Hepatocyte (in vitro differentiated cells): ENCODE results near the gene DVL2.

Experiments
- EZH2 ChIP-seq: fragments of 200-600 bp; sonication (generic); IDR thresholded peaks from 2 replicates; pipeline ENCODE4 v1.6.1; 2016; ENCODE audit warnings: antibody characterized with exemption, mild to moderate bottlenecking, borderline replicate concordance
- TF ChIP-seq, protein P1 (sequence below): fragments of 200-600 bp; sonication (generic); IDR thresholded peaks from 2 replicates; pipeline ENCODE4 v1.5.1; 2016; ENCODE audit warnings: antibody characterized with exemption, mild to moderate bottlenecking; ENCODE audit not compliant: poor library complexity

DNA sequence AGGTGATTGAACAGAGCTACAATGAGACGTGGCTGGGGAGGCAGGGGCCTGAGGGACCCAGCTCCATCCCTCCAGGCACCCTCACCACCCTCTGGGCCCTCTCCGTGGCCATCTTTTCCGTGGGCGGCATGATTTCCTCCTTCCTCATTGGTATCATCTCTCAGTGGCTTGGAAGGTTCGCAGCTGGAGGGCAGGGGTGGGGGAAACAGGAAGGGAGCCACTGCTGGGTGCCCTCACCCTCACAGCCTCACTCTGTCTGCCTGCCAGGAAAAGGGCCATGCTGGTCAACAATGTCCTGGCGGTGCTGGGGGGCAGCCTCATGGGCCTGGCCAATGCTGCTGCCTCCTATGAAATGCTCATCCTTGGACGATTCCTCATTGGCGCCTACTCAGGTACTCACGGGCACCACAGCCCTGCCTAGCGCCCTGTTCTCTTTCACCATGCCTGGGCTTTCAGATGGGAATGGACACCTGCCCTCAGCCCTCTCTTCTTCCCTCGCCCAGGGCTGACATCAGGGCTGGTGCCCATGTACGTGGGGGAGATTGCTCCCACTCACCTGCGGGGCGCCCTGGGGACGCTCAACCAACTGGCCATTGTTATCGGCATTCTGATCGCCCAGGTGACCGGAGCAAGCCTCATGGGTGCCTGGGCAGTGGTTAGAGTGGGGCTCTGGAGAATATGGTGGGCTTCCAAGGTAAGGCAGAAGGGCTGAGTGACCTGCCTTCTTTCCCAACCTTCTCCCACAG, 49.3 kb upstream of the DVL2 start:
- TF ChIP-seq, protein P1, sequence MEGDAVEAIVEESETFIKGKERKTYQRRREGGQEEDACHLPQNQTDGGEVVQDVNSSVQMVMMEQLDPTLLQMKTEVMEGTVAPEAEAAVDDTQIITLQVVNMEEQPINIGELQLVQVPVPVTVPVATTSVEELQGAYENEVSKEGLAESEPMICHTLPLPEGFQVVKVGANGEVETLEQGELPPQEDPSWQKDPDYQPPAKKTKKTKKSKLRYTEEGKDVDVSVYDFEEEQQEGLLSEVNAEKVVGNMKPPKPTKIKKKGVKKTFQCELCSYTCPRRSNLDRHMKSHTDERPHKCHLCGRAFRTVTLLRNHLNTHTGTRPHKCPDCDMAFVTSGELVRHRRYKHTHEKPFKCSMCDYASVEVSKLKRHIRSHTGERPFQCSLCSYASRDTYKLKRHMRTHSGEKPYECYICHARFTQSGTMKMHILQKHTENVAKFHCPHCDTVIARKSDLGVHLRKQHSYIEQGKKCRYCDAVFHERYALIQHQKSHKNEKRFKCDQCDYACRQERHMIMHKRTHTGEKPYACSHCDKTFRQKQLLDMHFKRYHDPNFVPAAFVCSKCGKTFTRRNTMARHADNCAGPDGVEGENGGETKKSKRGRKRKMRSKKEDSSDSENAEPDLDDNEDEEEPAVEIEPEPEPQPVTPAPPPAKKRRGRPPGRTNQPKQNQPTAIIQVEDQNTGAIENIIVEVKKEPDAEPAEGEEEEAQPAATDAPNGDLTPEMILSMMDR = no peak
- no peak for TF ChIP-seq EZH2
